Kidney (tissue), 14 donors: ENCODE results near the gene SGF29. TPM values are rescaled to one million over a fixed set of nuclear protein-coding genes. Genes with fewer than 3 reads are reported as not detected.

Experiments used
- DNase-seq, 5 donors: peaks; one replicate each; pipeline ENCODE4 v3.0.0-alpha.2; 2013 to 2020
- FAIRE-seq: peaks from 2 replicates; lab custom pipeline; 2012; peaks lifted over from hg19 to GRCh38; lab: Jason Lieb, UNC
- H3K27ac ChIP-seq, 2 donors: one replicate each; pipeline ENCODE4 v1.7.0; 2013; ENCODE audit warnings: low read depth in 2 of 2, low read length in 2 of 2, inconsistent platforms in 1 of 2
- H3K27me3 ChIP-seq: one replicate; pipeline ENCODE4 v1.7.1; 2013; ENCODE audit warnings: low read length, inconsistent platforms; ENCODE audit not compliant: control insufficient read depth, insufficient read depth
- H3K36me3 ChIP-seq, 3 donors: one replicate each; pipeline versions ENCODE4 v1.7.0 to v1.7.1; 2013; ENCODE audit warnings: low read length in 3 of 3, control low read depth in 1 of 3, inconsistent platforms in 1 of 3; ENCODE audit not compliant: insufficient read depth in 3 of 3, control insufficient read depth in 2 of 3
- H3K4me1 ChIP-seq, 3 donors: one replicate each; pipeline versions ENCODE4 v1.7.0 to v1.7.1; 2013; ENCODE audit warnings: low read length in 3 of 3, inconsistent platforms in 1 of 3, low read depth in 1 of 3; ENCODE audit not compliant: control insufficient read depth in 2 of 3, insufficient read depth in 2 of 3
- H3K4me3 ChIP-seq, 3 donors: one replicate each; pipeline versions ENCODE4 v1.7.0 to v1.8.1; 2013; ENCODE audit warnings: low read length in 3 of 3, control low read depth in 1 of 3, inconsistent platforms in 1 of 3
- H3K9ac ChIP-seq, 3 donors: one replicate each; pipeline versions ENCODE4 v1.7.0 to v1.7.1; 2013; ENCODE audit warnings: low read length in 3 of 3, control low read depth in 1 of 3, inconsistent platforms in 1 of 3
- H3K9me3 ChIP-seq, 3 donors: one replicate each; pipeline versions ENCODE4 v1.7.0 to v1.7.1; 2013; ENCODE audit warnings: low read length in 3 of 3, control low read depth in 1 of 3, inconsistent platforms in 1 of 3; ENCODE audit not compliant: control insufficient read depth in 2 of 3, insufficient read depth in 1 of 3
- CTCF ChIP-seq: IDR thresholded peaks from 3 replicates; pipeline ENCODE4 v1.5.1; 2012; ENCODE audit warnings: mild to moderate bottlenecking, moderate library complexity, borderline replicate concordance; ENCODE audit not compliant: insufficient read depth; ENCODE audit errors: extremely low read depth
- intact Hi-C: fragments of 100-400 bp; cut with DNase I; formaldehyde crosslinking; loops from one replicate; pipeline ENCODE4 v1.11.1; 2022
- polyA plus RNA-seq: library from polyadenylated mRNA; stranded (reverse); fragments of 350-450 nt; fragmentation: Illumina TruSeq; extraction: RNeasy Lipid Tissue Mini Kit (QIAGEN cat#74804); gene quantifications from one replicate; pipeline ENCODE4 v1.2.3, GENCODE V29; 2014; ENCODE audit warnings: low read depth, low replicate concordance; ENCODE audit not compliant: insufficient read depth
- total RNA-seq: library from RNA; stranded (reverse); fragmentation: NEBNext Ultra II Directional; extraction: Animal tissue kit (Norgen Biotek cat#: 25700); gene quantifications from one replicate; pipeline ENCODE4 v1.2.1, GENCODE V29; 2021
- donor health status: control.
- donor health status: control.
- donor health status: control.
- donor health status: control.
- donor health status: control.
- donor health status: DM: yes; HTN: yes; CAD: no.
- donor health status: Normal renal cell carcinoma (clear cell type).

SGF29 gene
- total and polyA plus RNA-seq, 2 donors from 2014 or later: 20.6 to 28.5 TPM

- peaks cover 0 to 11% (median 2%) of the 10 kb centered on the region in 3 donors for H3K4me1 ChIP-seq
- DNase-seq (peak; percentile 80 to 95 (median 87)), FAIRE-seq (no peak)
- H3K36me3 ChIP-seq: no peaks in the 10 kb centered on the region
- H3K27me3 ChIP-seq: no peaks in the 10 kb centered on the region
- peak overlapping the region in 1 of 3 donors; percentile 21 for H3K4me3 ChIP-seq
- H3K9me3 ChIP-seq: no peaks in the 10 kb centered on the region
- peak overlapping the region in 2 of 3 donors; percentile 13 to 19 for H3K9ac ChIP-seq
- intact Hi-C loops: no loop called here
- TF ChIP-seq CTCF: no peak
- peak overlapping the region; percentile 11 to 28 for H3K27ac ChIP-seq
Measured at GRCh38 chr16:28572696-28573510, 19.2 kb downstream of the SGF29 start.

GRCh38 chr16:28573738-28574718 is 20.3 kb downstream of the SGF29 start:
- Histone ChIP-seq H3K36me3 (no peaks in the 10 kb centered on the region), H3K9ac (no peak overlapping the region), H3K27ac (peak overlapping the region in 1 of 2 donors; percentile 38), H3K4me1 (peaks cover 0 to 11% (median 2%) of the 10 kb centered on the region in 3 donors), H3K9me3 (no peaks in the 10 kb centered on the region), H3K4me3 (no peak overlapping the region), H3K27me3 (no peaks in the 10 kb centered on the region)
- intact Hi-C loops: no loop called here
- no peak for TF ChIP-seq CTCF
- peak in 1 of 5 donors; percentile 30 for DNase-seq
- no peak for FAIRE-seq

GRCh38 chr16:28574925-28575324 is 21.2 kb downstream of the SGF29 start:
- DNase-seq: no peak
- no peak overlapping the region for H3K27ac ChIP-seq
- peaks cover 0 to 11% (median 2%) of the 10 kb centered on the region in 3 donors for H3K4me1 ChIP-seq
- no peak overlapping the region for H3K9ac ChIP-seq
- intact Hi-C loops: no loop called here
- H3K4me3 ChIP-seq: no peak overlapping the region
- no peaks in the 10 kb centered on the region for H3K9me3 ChIP-seq
- H3K27me3 ChIP-seq: no peaks in the 10 kb centered on the region
- no peak for TF ChIP-seq CTCF
- no peaks in the 10 kb centered on the region for H3K36me3 ChIP-seq
- FAIRE-seq: no peak
